HEK293 (cell line): Measurements from ENCODE around the gene RRAGB.
"Not testable (repeated sequence)": the region's sequence is repeated elsewhere in the genome, so short reads cannot be mapped to it uniquely, and the experiment has no call there.

Source experiments
- CTCF ChIA-PET: fragments of 350-600 bp; formaldehyde crosslinking; extraction: SDS; loops from one replicate; lab custom pipeline; 2021; ENCODE audit warnings: antibody characterized with exemption; lab: Yijun Ruan, JAX
- POLR2A ChIA-PET: fragments of 300-600 bp; formaldehyde crosslinking; extraction: SDS; loops from one replicate; lab custom pipeline; 2020; ENCODE audit warnings: antibody characterized with exemption, inconsistent platforms; lab: Yijun Ruan, JAX
- H3K27ac ChIP-seq: fragments of 200-500 bp; sonication (Bioruptor generic); 2 replicates; pipeline ENCODE4 v1.5.1; 2014; ENCODE audit warnings: low read depth, low read length, control low read depth, inconsistent platforms; ENCODE audit errors: extremely low read depth
- H3K36me3 ChIP-seq, 2 experiments: fragments of 200-500 bp in 1 of 2; sonication (Bioruptor generic) in 1 of 2; 1 replicate in 1 of 2; 2 replicates in 1 of 2; pipeline ENCODE4 v1.5.1; 2014 to 2017; ENCODE audit warnings: inconsistent platforms in 2 of 2, low read length in 2 of 2; ENCODE audit not compliant: control insufficient read depth in 2 of 2, insufficient read depth in 1 of 2
- H3K4me1 ChIP-seq: fragments of 200-500 bp; sonication (Bioruptor generic); 2 replicates; pipeline ENCODE4 v1.5.1; 2014; ENCODE audit warnings: mild to moderate bottlenecking, low read length, inconsistent platforms; ENCODE audit not compliant: control insufficient read depth, insufficient read depth
- H3K4me3 ChIP-seq: 2 replicates; pipeline ENCODE4 v1.5.1; 2011; ENCODE audit warnings: low read depth, mild to moderate bottlenecking, control low read depth, low read length, moderate library complexity
- H3K9me3 ChIP-seq: fragments of 200-500 bp; sonication (Bioruptor generic); 2 replicates; pipeline ENCODE4 v1.5.1; 2014; ENCODE audit warnings: low read depth, low read length, inconsistent platforms; ENCODE audit not compliant: control insufficient read depth, insufficient read depth
- KLF16 ChIP-seq: fragments of 450-650 bp; formaldehyde crosslinking; IDR thresholded peaks from 2 replicates; pipeline ENCODE4 v1.5.1; 2017; ENCODE audit warnings: missing biosample characterization, missing genetic modification characterization
- REST ChIP-seq: fragments of 450-650 bp; formaldehyde crosslinking; IDR thresholded peaks from 2 replicates; pipeline ENCODE4 v1.5.1; 2016; ENCODE audit warnings: missing biosample characterization, missing genetic modification characterization
- SETDB1 ChIP-seq: IDR thresholded peaks from one replicate; pipeline ENCODE4 v1.6.1; 2017; ENCODE audit warnings: mild to moderate bottlenecking, low read length, moderate library complexity, mixed read lengths; ENCODE audit not compliant: insufficient read length
- TSHZ1 ChIP-seq: fragments of 450-650 bp; formaldehyde crosslinking; IDR thresholded peaks from 2 replicates; pipeline ENCODE4 v1.5.1; 2016; ENCODE audit warnings: missing biosample characterization, missing genetic modification characterization, borderline replicate concordance
- ZBTB10 ChIP-seq: fragments of 450-650 bp; formaldehyde crosslinking; IDR thresholded peaks from 2 replicates; pipeline ENCODE4 v1.5.1; 2016; ENCODE audit warnings: missing biosample characterization, missing genetic modification characterization
- ZBTB7A ChIP-seq: fragments of 450-650 bp; formaldehyde crosslinking; IDR thresholded peaks from 2 replicates; pipeline ENCODE4 v1.5.1; 2016; ENCODE audit warnings: low read depth, missing biosample characterization, missing genetic modification characterization
- ZNF132 ChIP-seq: fragments of 450-650 bp; formaldehyde crosslinking; IDR thresholded peaks from 2 replicates; pipeline ENCODE4 v1.5.1; 2017; ENCODE audit warnings: missing biosample characterization, missing genetic modification characterization, borderline replicate concordance
- ZNF157 ChIP-seq: fragments of 450-650 bp; formaldehyde crosslinking; IDR thresholded peaks from 2 replicates; pipeline ENCODE4 v1.5.1; 2016; ENCODE audit warnings: missing biosample characterization, missing genetic modification characterization
- ZNF16 ChIP-seq: fragments of 450-650 bp; formaldehyde crosslinking; IDR thresholded peaks from 2 replicates; pipeline ENCODE4 v1.5.1; 2016; ENCODE audit warnings: low read depth, missing biosample characterization, missing genetic modification characterization
- ZNF175 ChIP-seq: fragments of 450-650 bp; formaldehyde crosslinking; IDR thresholded peaks from 2 replicates; pipeline ENCODE4 v1.5.1; 2016; ENCODE audit warnings: missing biosample characterization, missing genetic modification characterization
- ZNF184 ChIP-seq: fragments of 450-650 bp; IDR thresholded peaks from 2 replicates; pipeline ENCODE4 v1.5.1; 2018; ENCODE audit warnings: missing biosample characterization, mild to moderate bottlenecking, missing genetic modification characterization
- ZNF211 ChIP-seq: fragments of 450-650 bp; formaldehyde crosslinking; IDR thresholded peaks from 2 replicates; pipeline ENCODE4 v1.5.1; 2016; ENCODE audit warnings: low read depth, missing biosample characterization, missing genetic modification characterization
- ZNF266 ChIP-seq: fragments of 450-650 bp; formaldehyde crosslinking; IDR thresholded peaks from 2 replicates; pipeline ENCODE4 v1.5.1; 2016; ENCODE audit warnings: missing biosample characterization, missing genetic modification characterization, low read depth
- ZNF362 ChIP-seq: fragments of 450-650 bp; formaldehyde crosslinking; IDR thresholded peaks from 2 replicates; pipeline ENCODE4 v1.5.1; 2016; ENCODE audit warnings: missing biosample characterization, missing genetic modification characterization
- ZNF510 ChIP-seq: fragments of 450-650 bp; formaldehyde crosslinking; IDR thresholded peaks from 2 replicates; pipeline ENCODE4 v1.5.1; 2018; ENCODE audit warnings: mild to moderate bottlenecking, missing genetic modification characterization, missing biosample characterization; ENCODE audit not compliant: insufficient replicate concordance
- ZNF585B ChIP-seq: fragments of 450-650 bp; formaldehyde crosslinking; IDR thresholded peaks from 2 replicates; pipeline ENCODE4 v1.5.1; 2016; ENCODE audit warnings: missing biosample characterization, missing genetic modification characterization
- ZNF626 ChIP-seq: fragments of 450-650 bp; sonication (Bioruptor Pico); formaldehyde crosslinking; IDR thresholded peaks from 2 replicates; pipeline ENCODE4 v1.5.1; 2018; ENCODE audit warnings: missing biosample characterization, missing genetic modification characterization, inconsistent platforms
- ZNF776 ChIP-seq: fragments of 450-650 bp; formaldehyde crosslinking; IDR thresholded peaks from 2 replicates; pipeline ENCODE4 v1.5.0; 2017; ENCODE audit warnings: missing biosample characterization, missing genetic modification characterization, borderline replicate concordance
- ZNF785 ChIP-seq: fragments of 450-650 bp; formaldehyde crosslinking; IDR thresholded peaks from 2 replicates; pipeline ENCODE4 v1.5.1; 2016; ENCODE audit warnings: missing biosample characterization, missing genetic modification characterization
- ZSCAN30 ChIP-seq: fragments of 450-650 bp; IDR thresholded peaks from 2 replicates; pipeline ENCODE4 v1.5.1; 2018; ENCODE audit warnings: missing biosample characterization, mild to moderate bottlenecking, missing genetic modification characterization, moderate library complexity
- ZXDB ChIP-seq: fragments of 450-650 bp; formaldehyde crosslinking; IDR thresholded peaks from 2 replicates; pipeline ENCODE4 v1.5.1; 2016; ENCODE audit warnings: missing biosample characterization, missing genetic modification characterization

Gene RRAGB

GRCh38 chrX:55774419-55774818 is 56.9 kb downstream of the RRAGB start:
- H3K4me3 ChIP-seq, H3K4me1 ChIP-seq, H3K36me3 ChIP-seq, POLR2A ChIA-PET, H3K9me3 ChIP-seq, CTCF ChIA-PET, H3K27ac ChIP-seq: not testable (repeated sequence)

- ChIA-PET POLR2A (no interaction called here), CTCF (no interaction called here)
- H3K9me3 ChIP-seq = no peaks in the 10 kb centered on the region
- no peak overlapping the region for H3K27ac ChIP-seq
- no peaks in the 10 kb centered on the region for H3K36me3 ChIP-seq
- TF ChIP-seq ZBTB10 (tag by site-specific recombination) (no peak), SETDB1 (no peak), REST (tag by site-specific recombination) (no peak), ZNF132 (tag by site-specific recombination) (no peak)
- H3K4me3 ChIP-seq = no peak overlapping the region
- no peaks in the 10 kb centered on the region for H3K4me1 ChIP-seq
These were observed 60.0 kb downstream of the RRAGB start for GRCh38 chrX:55777596-55777995.

GRCh38 chrX:55778322-55778721 is 60.8 kb downstream of the RRAGB start:
- ChIA-PET POLR2A (interaction anchor here (0.6 kb wide), 1 partner anchor 194 kb away, joined by 4 read pairs; no protein-coding TSS in a partner anchor), CTCF (no interaction called here)
- Histone ChIP-seq H3K9me3 (no peaks in the 10 kb centered on the region), H3K4me3 (no peak overlapping the region), H3K36me3 (no peaks in the 10 kb centered on the region), H3K4me1 (no peaks in the 10 kb centered on the region), H3K27ac (no peak overlapping the region)
- TF ChIP-seq ZNF211 = no peak
- no peak for TF ChIP-seq ZNF184 (tag by site-specific recombination)
- TF ChIP-seq ZNF362 (tag by site-specific recombination) = no peak
- TF ChIP-seq ZNF776 (tag by site-specific recombination) = no peak
- no peak for TF ChIP-seq ZXDB (tag by site-specific recombination)
- no peak for TF ChIP-seq KLF16
- no peak for TF ChIP-seq ZNF16 (tag by site-specific recombination)
- no peak for TF ChIP-seq ZNF132 (tag by site-specific recombination)
- TF ChIP-seq ZSCAN30 (tag by site-specific recombination) = no peak
- no peak for TF ChIP-seq ZNF626 (tag by site-specific recombination)
- no peak for TF ChIP-seq ZNF585B (tag by site-specific recombination)
- TF ChIP-seq ZNF785 (tag by site-specific recombination) = no peak
- TF ChIP-seq ZNF175 (tag by site-specific recombination) = no peak
- no peak for TF ChIP-seq ZNF266 (tag by site-specific recombination)
- TF ChIP-seq ZBTB7A (tag by site-specific recombination) = no peak
- no peak for TF ChIP-seq ZNF510
- no peak for TF ChIP-seq TSHZ1 (tag by site-specific recombination)
- no peak for TF ChIP-seq ZNF157 (tag by site-specific recombination)
